ENCODE data around the gene NUMBL. TPM values are rescaled to one million over a fixed set of nuclear protein-coding genes. Genes with fewer than 3 reads are reported as not detected.

The NUMBL gene
- total RNA-seq, 1 experiment from 2014 or later = 41.7 TPM

GRCh38 chr19:40717880-40718773 is 27.7 kb upstream of the NUMBL start:
- no peaks in the 10 kb centered on the region for H3K27me3 ChIP-seq (ENCODE audit: insufficient read depth, low read length)
- no peak for TF ChIP-seq CBX3 (IDR thresholded peaks at IDR 0.05; ENCODE audit: low read depth)
- TF ChIP-seq EGR1 (IDR thresholded peaks at IDR 0.05; ENCODE audit: low read depth) = peak; percentile 65
- peak overlapping the region; percentile 95 for H3K9ac ChIP-seq (ENCODE audit: low read length)
- peak overlapping the region; percentile 97 for H3K4me2 ChIP-seq (ENCODE audit: low read length)
- ChIA-PET RAD21 (ENCODE audit: low non-redundant PET in 1 of 2, low total read pairs in 2 of 2, uncharacterized antibody in 2 of 2, unreplicated experiment in 2 of 2) (no interaction called here), CTCF (no interaction called here), POLR2A (interaction anchor here (0.7 to 1.9 kb wide), 2 partner anchors 32 kb away, joined by 3 to 11 read pairs; partner anchors contain the start of genes ACTMAP and SNRPA)
- peak overlapping the region; percentile 92 for H3K27ac ChIP-seq (ENCODE audit: low read depth, low read length)
- no peaks in the 10 kb centered on the region for H3K9me2 ChIP-seq (ENCODE audit: insufficient read depth)
- peaks cover 13 to 68% of the 10 kb centered on the region in 2 experiments for H3K4me1 ChIP-seq (ENCODE audit: control insufficient read depth in 1 of 2, insufficient read depth in 2 of 2, low read length in 2 of 2)
- intact Hi-C loops (cut with micrococcal nuclease) = loop anchor here (2.0 to 5.0 kb wide), 3 partner anchors 33 to 79 kb away; partner anchors contain the start of genes ACTMAP, EGLN2 and SNRPA
- H2AFZ ChIP-seq (ENCODE audit: low read depth, low read length, poor library complexity, severe bottlenecking) = no peak overlapping the region
- DNase-seq (ENCODE audit: low read depth, low spot score) (no peak), ATAC-seq (no peak)
- H3K79me2 ChIP-seq (ENCODE audit: insufficient read depth, low read length) = peaks cover 59% of the 10 kb centered on the region
- H3K9me3 ChIP-seq (ENCODE audit: control insufficient read depth in 1 of 2, insufficient read depth in 1 of 2, low read depth in 1 of 2, low read length in 2 of 2) = no peaks in the 10 kb centered on the region
- H3K36me3 ChIP-seq (ENCODE audit: control insufficient read depth in 1 of 2, insufficient read depth in 2 of 2, low read length in 2 of 2) = peaks cover 0 to 5% of the 10 kb centered on the region in 2 experiments; a peak in 2 of 4 replicates
- BruUV-seq (replicated peaks) = TSS peak; percentile 47
- no peaks in the 10 kb centered on the region for H4K20me1 ChIP-seq (ENCODE audit: insufficient read depth)
- peak overlapping the region; percentile 63 to 84 for H3K4me3 ChIP-seq (replicated peaks in 1 of 2; ENCODE audit: low read depth in 1 of 2, low read length in 2 of 2)

DNA sequence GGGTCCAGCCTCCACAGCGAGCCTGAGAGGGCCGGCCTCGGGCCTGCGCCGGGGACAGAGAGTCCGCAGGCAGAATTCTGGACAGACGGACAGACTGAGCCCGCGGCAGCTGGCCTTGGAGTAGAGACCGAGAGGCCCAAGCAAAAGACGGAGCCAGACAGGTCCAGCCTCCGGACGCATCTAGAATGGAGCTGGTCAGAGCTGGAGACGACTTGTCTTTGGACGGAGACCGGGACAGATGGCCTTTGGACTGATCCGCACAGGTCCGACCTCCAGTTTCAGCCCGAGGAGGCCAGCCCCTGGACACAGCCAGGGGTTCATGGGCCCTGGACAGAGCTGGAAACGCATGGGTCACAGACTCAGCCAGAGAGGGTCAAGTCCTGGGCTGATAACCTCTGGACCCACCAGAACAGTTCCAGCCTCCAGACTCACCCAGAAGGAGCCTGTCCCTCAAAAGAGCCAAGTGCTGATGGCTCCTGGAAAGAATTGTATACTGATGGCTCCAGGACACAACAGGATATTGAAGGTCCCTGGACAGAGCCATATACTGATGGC is 27.0 kb upstream of the NUMBL start:
- no peak for DNase-seq (ENCODE audit: low read depth, low spot score)

More for the DNA sequence above, 27.0 kb upstream of the NUMBL start:
- TF ChIP-seq ZBTB33 (IDR thresholded peaks at IDR 0.05; ENCODE audit: extremely low read depth, insufficient replicate concordance, low read length) = no peak
- TF ChIP-seq TCF7L2 (IDR thresholded peaks at IDR 0.05; ENCODE audit: borderline replicate concordance, extremely low read depth, insufficient read depth, insufficient read length) = no peak
- TF ChIP-seq ZFX (IDR thresholded peaks at IDR 0.05) = peak; percentile 69
- no peak for TF ChIP-seq EZH2phosphoT487 (IDR thresholded peaks at IDR 0.05; ENCODE audit: borderline replicate concordance)
- TF ChIP-seq, protein P1, sequence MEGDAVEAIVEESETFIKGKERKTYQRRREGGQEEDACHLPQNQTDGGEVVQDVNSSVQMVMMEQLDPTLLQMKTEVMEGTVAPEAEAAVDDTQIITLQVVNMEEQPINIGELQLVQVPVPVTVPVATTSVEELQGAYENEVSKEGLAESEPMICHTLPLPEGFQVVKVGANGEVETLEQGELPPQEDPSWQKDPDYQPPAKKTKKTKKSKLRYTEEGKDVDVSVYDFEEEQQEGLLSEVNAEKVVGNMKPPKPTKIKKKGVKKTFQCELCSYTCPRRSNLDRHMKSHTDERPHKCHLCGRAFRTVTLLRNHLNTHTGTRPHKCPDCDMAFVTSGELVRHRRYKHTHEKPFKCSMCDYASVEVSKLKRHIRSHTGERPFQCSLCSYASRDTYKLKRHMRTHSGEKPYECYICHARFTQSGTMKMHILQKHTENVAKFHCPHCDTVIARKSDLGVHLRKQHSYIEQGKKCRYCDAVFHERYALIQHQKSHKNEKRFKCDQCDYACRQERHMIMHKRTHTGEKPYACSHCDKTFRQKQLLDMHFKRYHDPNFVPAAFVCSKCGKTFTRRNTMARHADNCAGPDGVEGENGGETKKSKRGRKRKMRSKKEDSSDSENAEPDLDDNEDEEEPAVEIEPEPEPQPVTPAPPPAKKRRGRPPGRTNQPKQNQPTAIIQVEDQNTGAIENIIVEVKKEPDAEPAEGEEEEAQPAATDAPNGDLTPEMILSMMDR (IDR thresholded peaks at IDR 0.05 in 2 of 3, conservative IDR thresholded peaks at IDR 0.05 in 1 of 3; ENCODE audit: borderline replicate concordance in 1 of 3, insufficient read depth in 1 of 3, low read depth in 2 of 3, low read length in 2 of 3) = no peak
- no peak for TF ChIP-seq CBX3 (IDR thresholded peaks at IDR 0.05; ENCODE audit: low read depth)
- no peak for TF ChIP-seq POLR2A (IDR thresholded peaks at IDR 0.05; ENCODE audit: borderline replicate concordance, extremely low read depth, insufficient read depth, insufficient read length)
- H3K27me3 ChIP-seq (ENCODE audit: insufficient read depth, low read length) = no peaks in the 10 kb centered on the region
- BruUV-seq (replicated peaks) = no TSS peak
- H3K9me3 ChIP-seq (ENCODE audit: control insufficient read depth in 1 of 2, insufficient read depth in 1 of 2, low read depth in 1 of 2, low read length in 2 of 2) = no peaks in the 10 kb centered on the region
- H4K20me1 ChIP-seq (ENCODE audit: insufficient read depth) = no peaks in the 10 kb centered on the region
- no peaks in the 10 kb centered on the region for H3K9me2 ChIP-seq (ENCODE audit: insufficient read depth)
- intact Hi-C loops (cut with micrococcal nuclease) = loop anchor here (2.0 to 5.0 kb wide), 3 partner anchors 33 to 80 kb away; partner anchors contain the start of genes ACTMAP, EGLN2 and SNRPA
- H3K4me3 ChIP-seq (replicated peaks in 1 of 2; ENCODE audit: low read depth in 1 of 2, low read length in 2 of 2) = peak overlapping the region; percentile 63 to 84
- CTCF ChIA-PET = no interaction called here
- no peak overlapping the region for H2AFZ ChIP-seq (ENCODE audit: low read depth, low read length, poor library complexity, severe bottlenecking)
- peaks cover 0 to 3% of the 10 kb centered on the region in 2 experiments; a peak in 2 of 4 replicates for H3K36me3 ChIP-seq (ENCODE audit: control insufficient read depth in 1 of 2, insufficient read depth in 2 of 2, low read length in 2 of 2)
- RAD21 ChIA-PET (ENCODE audit: low non-redundant PET in 1 of 2, low total read pairs in 2 of 2, uncharacterized antibody in 2 of 2, unreplicated experiment in 2 of 2) = no interaction called here
- H3K4me2 ChIP-seq (ENCODE audit: low read length) = peak overlapping the region; percentile 97
- no peak for ATAC-seq
- H3K4me1 ChIP-seq (ENCODE audit: control insufficient read depth in 1 of 2, insufficient read depth in 2 of 2, low read length in 2 of 2) = peaks cover 13 to 67% of the 10 kb centered on the region in 2 experiments
- POLR2A ChIA-PET = interaction anchor here (1.0 to 1.9 kb wide), 5 partner anchors 8 to 60 kb away, joined by 4 to 11 read pairs (median 4); partner anchors contain the start of genes ACTMAP, RAB4B and SNRPA
- peak overlapping the region; percentile 95 for H3K9ac ChIP-seq (ENCODE audit: low read length)
- H3K79me2 ChIP-seq (ENCODE audit: insufficient read depth, low read length) = peaks cover 56% of the 10 kb centered on the region
- H3K27ac ChIP-seq (ENCODE audit: low read depth, low read length) = peak overlapping the region; percentile 92

All from HCT116 (cell line).